PC-3 (cell line): ENCODE measurements around the gene LBP.
"Not testable (repeated sequence)": the region's sequence is repeated elsewhere in the genome, so short reads cannot be mapped to it uniquely, and the experiment has no call there.

Experiments
- EZH2 ChIP-seq: fragments of 300-600 bp; sonication (generic); IDR thresholded peaks from one replicate; pipeline ENCODE4 v1.6.1; 2017; ENCODE audit warnings: antibody characterized with exemption, mild to moderate bottlenecking, low read length; ENCODE audit not compliant: unreplicated experiment
- TF ChIP-seq, protein P1 (sequence below): fragments of 300-600 bp; sonication (generic); conservative IDR thresholded peaks from 2 replicates; pipeline ENCODE4 v1.5.1; 2017; ENCODE audit warnings: antibody characterized with exemption, low read depth, mild to moderate bottlenecking, low read length

DNA sequence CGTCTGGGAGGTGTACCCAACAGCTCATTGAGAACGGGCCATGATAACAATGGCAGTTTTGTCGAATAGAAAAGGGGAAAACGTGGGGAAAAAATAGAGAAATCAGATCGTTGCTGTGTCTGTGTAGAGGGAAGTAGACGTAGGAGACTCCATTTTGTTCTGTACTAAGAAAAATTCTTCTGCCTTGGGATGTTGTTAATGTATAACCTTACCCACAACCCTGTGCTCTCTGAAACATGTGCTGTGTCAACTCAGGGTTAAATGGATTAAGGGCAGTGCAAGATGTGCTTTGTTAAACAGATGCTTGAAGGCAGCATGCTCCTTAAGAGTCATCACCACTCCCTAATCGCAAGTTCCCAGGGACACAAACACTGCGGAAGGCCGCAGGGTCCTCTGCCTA lies 61.5 kb downstream of the LBP start:
- TF ChIP-seq EZH2: not testable (repeated sequence)
- TF ChIP-seq, protein P1, sequence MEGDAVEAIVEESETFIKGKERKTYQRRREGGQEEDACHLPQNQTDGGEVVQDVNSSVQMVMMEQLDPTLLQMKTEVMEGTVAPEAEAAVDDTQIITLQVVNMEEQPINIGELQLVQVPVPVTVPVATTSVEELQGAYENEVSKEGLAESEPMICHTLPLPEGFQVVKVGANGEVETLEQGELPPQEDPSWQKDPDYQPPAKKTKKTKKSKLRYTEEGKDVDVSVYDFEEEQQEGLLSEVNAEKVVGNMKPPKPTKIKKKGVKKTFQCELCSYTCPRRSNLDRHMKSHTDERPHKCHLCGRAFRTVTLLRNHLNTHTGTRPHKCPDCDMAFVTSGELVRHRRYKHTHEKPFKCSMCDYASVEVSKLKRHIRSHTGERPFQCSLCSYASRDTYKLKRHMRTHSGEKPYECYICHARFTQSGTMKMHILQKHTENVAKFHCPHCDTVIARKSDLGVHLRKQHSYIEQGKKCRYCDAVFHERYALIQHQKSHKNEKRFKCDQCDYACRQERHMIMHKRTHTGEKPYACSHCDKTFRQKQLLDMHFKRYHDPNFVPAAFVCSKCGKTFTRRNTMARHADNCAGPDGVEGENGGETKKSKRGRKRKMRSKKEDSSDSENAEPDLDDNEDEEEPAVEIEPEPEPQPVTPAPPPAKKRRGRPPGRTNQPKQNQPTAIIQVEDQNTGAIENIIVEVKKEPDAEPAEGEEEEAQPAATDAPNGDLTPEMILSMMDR: not testable (repeated sequence)
